Measurements from ENCODE around the gene CLC.
A peak's percentile ranks its signal among the peaks of the same experiment; 100 is the strongest.

CLC gene

GRCh38 chr19:39749981-39750380, 12.2 kb upstream of the CLC start:
- H3K18ac ChIP-seq (ENCODE audit: low read depth in 1 of 2, low read length in 2 of 2): no peak overlapping the region
- H2AFZ ChIP-seq (ENCODE audit: low read depth, low read length): no peak overlapping the region
- no peaks in the 10 kb centered on the region for H3K9me3 ChIP-seq (ENCODE audit: control insufficient read depth, low read length)
- no peaks in the 10 kb centered on the region for H3K36me3 ChIP-seq (ENCODE audit: control insufficient read depth in 1 of 2, insufficient read depth in 2 of 2, low read depth in 1 of 2, low read length in 2 of 2)
- H3K23ac ChIP-seq (ENCODE audit: low read length in 2 of 2): no peak overlapping the region
- H3K4me3 ChIP-seq (ENCODE audit: insufficient read depth in 1 of 2, low read depth in 1 of 2, low read length in 2 of 2): no peak overlapping the region
- H2BK12ac ChIP-seq (ENCODE audit: low read length in 2 of 2): no peak overlapping the region
- no peak overlapping the region for H4K8ac ChIP-seq (ENCODE audit: low read length)
- no peak overlapping the region for H2BK5ac ChIP-seq (ENCODE audit: low read depth, low read length, poor library complexity, severe bottlenecking)
- no peak overlapping the region for H2BK120ac ChIP-seq (ENCODE audit: low read depth, low read length)
- H2BK15ac ChIP-seq (ENCODE audit: low read depth, poor library complexity, severe bottlenecking): no peak overlapping the region
- no peak for DNase-seq
- no peaks in the 10 kb centered on the region for H3K4me1 ChIP-seq (ENCODE audit: control insufficient read depth, insufficient read depth, low read depth, low read length)
- WGBS: 78% methylated on average over 5 of the region's 5 CpGs
- no peak overlapping the region for H3K9ac ChIP-seq (ENCODE audit: low read length)
- H3K79me1 ChIP-seq (replicated peaks; ENCODE audit: low read length, poor library complexity, severe bottlenecking): no peaks in the 10 kb centered on the region
- no peak overlapping the region for H3K14ac ChIP-seq (ENCODE audit: low read length in 2 of 2)
- H4K91ac ChIP-seq (ENCODE audit: low read length): no peak overlapping the region
- no peak overlapping the region for H3K27ac ChIP-seq (ENCODE audit: low read length, poor library complexity, severe bottlenecking)
- peaks cover 9 to 19% of the 10 kb centered on the region in 2 experiments for H3K27me3 ChIP-seq (ENCODE audit: control insufficient read depth in 1 of 2, insufficient read depth in 1 of 2, low read length in 2 of 2)
- no peak overlapping the region for H2AK5ac ChIP-seq (ENCODE audit: low read length, severe bottlenecking)
- H3K4ac ChIP-seq (ENCODE audit: low read depth in 1 of 2, low read length in 2 of 2): no peak overlapping the region
- H3K4me2 ChIP-seq (ENCODE audit: low read length, poor library complexity, severe bottlenecking): no peak overlapping the region

- no peaks in the 10 kb centered on the region for H3K4me1 ChIP-seq (ENCODE audit: control insufficient read depth, insufficient read depth, low read depth, low read length)
- DNase-seq: no peak
- 59% methylated on average over 4 of the region's 4 CpGs for WGBS
Measured at GRCh38 chr19:39746836-39747529, 9.2 kb upstream of the CLC start.

DNA sequence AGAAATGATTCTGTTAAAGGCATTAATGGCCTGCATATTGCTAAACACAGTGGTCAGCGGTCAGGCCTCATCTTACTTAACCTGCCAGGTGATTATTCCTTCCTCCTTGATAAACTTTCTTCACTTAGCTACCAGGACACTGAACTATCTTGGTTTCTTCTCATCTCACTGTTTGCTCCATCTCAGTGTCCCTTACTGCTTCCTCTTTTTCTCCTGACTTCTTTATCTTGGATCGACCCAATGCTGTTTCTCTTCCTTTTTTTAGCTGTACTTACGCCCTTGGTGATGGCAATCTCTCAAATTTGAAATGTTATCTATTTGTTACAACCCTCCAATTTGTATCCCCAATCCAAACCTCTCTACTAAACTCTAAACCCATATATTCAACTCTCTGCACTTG, 7.8 kb upstream of the CLC start:
- H2BK120ac ChIP-seq (ENCODE audit: low read depth, low read length): no peak overlapping the region
- no peak overlapping the region for H3K14ac ChIP-seq (ENCODE audit: low read length in 2 of 2)
- no peak overlapping the region for H3K27ac ChIP-seq (ENCODE audit: low read length, poor library complexity, severe bottlenecking)
- H3K23ac ChIP-seq (ENCODE audit: low read length in 2 of 2): no peak overlapping the region
- no peak overlapping the region for H4K8ac ChIP-seq (ENCODE audit: low read length)
- H3K4ac ChIP-seq (ENCODE audit: low read depth in 1 of 2, low read length in 2 of 2): no peak overlapping the region
- 40% methylated on average over 3 of the region's 3 CpGs for WGBS
- H3K27me3 ChIP-seq (ENCODE audit: control insufficient read depth in 1 of 2, insufficient read depth in 1 of 2, low read length in 2 of 2): peaks cover 6% of the 10 kb centered on the region in 2 experiments
- no peaks in the 10 kb centered on the region for H3K9me3 ChIP-seq (ENCODE audit: control insufficient read depth, low read length)
- no peak overlapping the region for H3K4me2 ChIP-seq (ENCODE audit: low read length, poor library complexity, severe bottlenecking)
- no peak overlapping the region for H2BK12ac ChIP-seq (ENCODE audit: low read length in 2 of 2)
- no peak overlapping the region for H4K91ac ChIP-seq (ENCODE audit: low read length)
- H2BK5ac ChIP-seq (ENCODE audit: low read depth, low read length, poor library complexity, severe bottlenecking): no peak overlapping the region
- no peak overlapping the region for H3K18ac ChIP-seq (ENCODE audit: low read depth in 1 of 2, low read length in 2 of 2)
- no peak overlapping the region for H2AFZ ChIP-seq (ENCODE audit: low read depth, low read length)
- DNase-seq: no peak
- H3K4me3 ChIP-seq (ENCODE audit: insufficient read depth in 1 of 2, low read depth in 1 of 2, low read length in 2 of 2): no peak overlapping the region
- H3K9ac ChIP-seq (ENCODE audit: low read length): no peak overlapping the region
- no peak overlapping the region for H2AK5ac ChIP-seq (ENCODE audit: low read length, severe bottlenecking)
- no peaks in the 10 kb centered on the region for H3K4me1 ChIP-seq (ENCODE audit: control insufficient read depth, insufficient read depth, low read depth, low read length)
- no peak overlapping the region for H2BK15ac ChIP-seq (ENCODE audit: low read depth, poor library complexity, severe bottlenecking)
- no peaks in the 10 kb centered on the region for H3K36me3 ChIP-seq (ENCODE audit: control insufficient read depth in 1 of 2, insufficient read depth in 2 of 2, low read depth in 1 of 2, low read length in 2 of 2)
- H3K79me1 ChIP-seq (replicated peaks; ENCODE audit: low read length, poor library complexity, severe bottlenecking): no peaks in the 10 kb centered on the region

More at GRCh38 chr19:39746836-39747529, 9.2 kb upstream of the CLC start:
- Histone ChIP-seq H3K4me2 (ENCODE audit: low read length, poor library complexity, severe bottlenecking) (no peak overlapping the region), H2AK5ac (ENCODE audit: low read length, severe bottlenecking) (no peak overlapping the region), H2BK12ac (ENCODE audit: low read length in 2 of 2) (no peak overlapping the region), H3K36me3 (ENCODE audit: control insufficient read depth in 1 of 2, insufficient read depth in 2 of 2, low read depth in 1 of 2, low read length in 2 of 2) (no peaks in the 10 kb centered on the region), H3K9me3 (ENCODE audit: control insufficient read depth, low read length) (no peaks in the 10 kb centered on the region), H3K23ac (ENCODE audit: low read length in 2 of 2) (no peak overlapping the region), H3K4me3 (ENCODE audit: insufficient read depth in 1 of 2, low read depth in 1 of 2, low read length in 2 of 2) (no peak overlapping the region), H4K91ac (ENCODE audit: low read length) (no peak overlapping the region), H3K79me1 (replicated peaks; ENCODE audit: low read length, poor library complexity, severe bottlenecking) (no peaks in the 10 kb centered on the region), H2AFZ (ENCODE audit: low read depth, low read length) (no peak overlapping the region), H3K14ac (ENCODE audit: low read length in 2 of 2) (peak overlapping the region in 1 of 2 experiments; percentile 55), H2BK5ac (ENCODE audit: low read depth, low read length, poor library complexity, severe bottlenecking) (no peak overlapping the region), H3K27me3 (ENCODE audit: control insufficient read depth in 1 of 2, insufficient read depth in 1 of 2, low read length in 2 of 2) (peaks cover 9 to 16% of the 10 kb centered on the region in 2 experiments), H3K18ac (ENCODE audit: low read depth in 1 of 2, low read length in 2 of 2) (no peak overlapping the region), H3K9ac (ENCODE audit: low read length) (no peak overlapping the region), H2BK15ac (ENCODE audit: low read depth, poor library complexity, severe bottlenecking) (no peak overlapping the region), H2BK120ac (ENCODE audit: low read depth, low read length) (no peak overlapping the region), H3K27ac (ENCODE audit: low read length, poor library complexity, severe bottlenecking) (no peak overlapping the region), H3K4ac (ENCODE audit: low read depth in 1 of 2, low read length in 2 of 2) (no peak overlapping the region), H4K8ac (ENCODE audit: low read length) (no peak overlapping the region)

DNA sequence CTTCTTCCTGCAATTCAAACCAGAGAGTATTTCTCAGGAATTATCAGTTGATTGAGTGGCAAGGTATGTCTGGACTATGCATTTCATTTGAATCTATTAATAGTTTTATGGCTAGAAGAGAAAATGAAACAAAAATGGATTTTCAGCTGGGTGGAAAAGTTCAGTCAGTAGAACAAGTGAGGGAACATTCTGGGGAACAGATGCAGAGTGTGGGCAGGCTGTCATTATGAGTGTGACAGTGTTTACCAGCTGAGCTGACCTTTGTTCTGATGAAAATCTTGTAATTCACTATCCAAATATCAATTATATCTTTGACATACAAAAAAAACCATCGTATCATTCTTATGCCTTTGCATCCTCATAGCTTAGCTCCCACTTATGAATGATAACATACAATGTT, 2.6 kb upstream of the CLC start:
- no peaks in the 10 kb centered on the region for H3K36me3 ChIP-seq (ENCODE audit: control insufficient read depth in 1 of 2, insufficient read depth in 2 of 2, low read depth in 1 of 2, low read length in 2 of 2)
- H2AFZ ChIP-seq (ENCODE audit: low read depth, low read length): no peak overlapping the region
- 93% methylated on average over 1 of the region's 1 CpG for WGBS
- DNase-seq: no peak
- no peak overlapping the region for H3K23ac ChIP-seq (ENCODE audit: low read length in 2 of 2)
- H3K4me3 ChIP-seq (ENCODE audit: insufficient read depth in 1 of 2, low read depth in 1 of 2, low read length in 2 of 2): no peak overlapping the region
- no peak overlapping the region for H4K91ac ChIP-seq (ENCODE audit: low read length)
- no peak overlapping the region for H2BK12ac ChIP-seq (ENCODE audit: low read length in 2 of 2)
- H3K79me1 ChIP-seq (replicated peaks; ENCODE audit: low read length, poor library complexity, severe bottlenecking): no peaks in the 10 kb centered on the region
- no peak overlapping the region for H3K9ac ChIP-seq (ENCODE audit: low read length)
- H3K27ac ChIP-seq (ENCODE audit: low read length, poor library complexity, severe bottlenecking): no peak overlapping the region
- no peak overlapping the region for H3K14ac ChIP-seq (ENCODE audit: low read length in 2 of 2)
- H4K8ac ChIP-seq (ENCODE audit: low read length): no peak overlapping the region
- H2BK5ac ChIP-seq (ENCODE audit: low read depth, low read length, poor library complexity, severe bottlenecking): no peak overlapping the region
- H2AK5ac ChIP-seq (ENCODE audit: low read length, severe bottlenecking): no peak overlapping the region
- no peak overlapping the region for H2BK15ac ChIP-seq (ENCODE audit: low read depth, poor library complexity, severe bottlenecking)
- no peaks in the 10 kb centered on the region for H3K9me3 ChIP-seq (ENCODE audit: control insufficient read depth, low read length)
- H3K18ac ChIP-seq (ENCODE audit: low read depth in 1 of 2, low read length in 2 of 2): no peak overlapping the region
- no peak overlapping the region for H3K4ac ChIP-seq (ENCODE audit: low read depth in 1 of 2, low read length in 2 of 2)
- no peak overlapping the region for H3K4me2 ChIP-seq (ENCODE audit: low read length, poor library complexity, severe bottlenecking)
- no peaks in the 10 kb centered on the region for H3K4me1 ChIP-seq (ENCODE audit: control insufficient read depth, insufficient read depth, low read depth, low read length)
- peaks cover 4 to 21% of the 10 kb centered on the region in 2 experiments for H3K27me3 ChIP-seq (ENCODE audit: control insufficient read depth in 1 of 2, insufficient read depth in 1 of 2, low read length in 2 of 2)
- no peak overlapping the region for H2BK120ac ChIP-seq (ENCODE audit: low read depth, low read length)
